MM.1S (cell line): ENCODE data around the gene ZBTB6.
A peak's percentile ranks its signal among the peaks of the same experiment; 100 is the strongest.

Experiments used
- DNase-seq: peaks from one replicate; pipeline ENCODE4 v3.0.0-alpha.2; 2015
- H2AFZ ChIP-seq: fragments of 300-600 bp; sonication (generic); 2 replicates; pipeline ENCODE4 v1.6.0; 2016; ENCODE audit warnings: antibody characterized with exemption, low read length
- H3F3A ChIP-seq: fragments of 300-600 bp; sonication (generic); 2 replicates; pipeline ENCODE4 v1.6.1; 2016; ENCODE audit warnings: mild to moderate bottlenecking, antibody characterized with exemption, low read length, moderate library complexity, mixed read lengths; ENCODE audit not compliant: insufficient read depth
- H3K27ac ChIP-seq: fragments of 300-600 bp; sonication (generic); 2 replicates; pipeline ENCODE4 v1.5.1; 2016; ENCODE audit warnings: mild to moderate bottlenecking, low read length
- H3K27me3 ChIP-seq: fragments of 300-600 bp; sonication (generic); replicated peaks from 2 replicates; pipeline ENCODE4 v1.6.0; 2016; ENCODE audit warnings: low read length; ENCODE audit not compliant: insufficient read depth
- H3K36me3 ChIP-seq: fragments of 300-600 bp; sonication (generic); replicated peaks from 2 replicates; pipeline ENCODE4 v1.6.1; 2016; ENCODE audit warnings: mild to moderate bottlenecking, low read length, mixed read lengths; ENCODE audit not compliant: insufficient read depth
- H3K4me1 ChIP-seq: fragments of 300-600 bp; sonication (generic); 2 replicates; pipeline ENCODE4 v1.6.1; 2016; ENCODE audit warnings: low read length, mixed read lengths
- H3K4me2 ChIP-seq: fragments of 300-600 bp; sonication (generic); 2 replicates; pipeline ENCODE4 v1.6.0; 2016; ENCODE audit warnings: low read depth, low read length
- H3K4me3 ChIP-seq: fragments of 300-600 bp; sonication (generic); 2 replicates; pipeline ENCODE4 v1.5.1; 2016; ENCODE audit warnings: low read length, mixed read lengths
- H3K79me2 ChIP-seq: fragments of 300-600 bp; sonication (generic); 2 replicates; pipeline ENCODE4 v1.6.1; 2016; ENCODE audit warnings: mixed run types, low read length, mixed read lengths
- H3K9ac ChIP-seq: fragments of 300-600 bp; sonication (generic); 2 replicates; pipeline ENCODE4 v1.6.1; 2016; ENCODE audit warnings: low read length, mixed read lengths
- H3K9me2 ChIP-seq: fragments of 300-600 bp; sonication (generic); replicated peaks from 2 replicates; pipeline ENCODE4 v1.6.1; 2016; ENCODE audit warnings: mild to moderate bottlenecking, low read length, mixed read lengths; ENCODE audit not compliant: insufficient read depth
- H3K9me3 ChIP-seq: fragments of 300-600 bp; sonication (generic); replicated peaks from 2 replicates; pipeline ENCODE4 v1.6.1; 2016; ENCODE audit warnings: mild to moderate bottlenecking, low read length, mixed read lengths; ENCODE audit not compliant: insufficient read depth
- H4K20me1 ChIP-seq: fragments of 300-600 bp; sonication (generic); 2 replicates; pipeline ENCODE4 v1.6.1; 2016; ENCODE audit warnings: mild to moderate bottlenecking, low read length, moderate library complexity, mixed read lengths; ENCODE audit not compliant: insufficient read depth
- EZH2 ChIP-seq: fragments of 300-600 bp; sonication (generic); optimal IDR thresholded peaks from 2 replicates; pipeline ENCODE3; 2017; ENCODE audit warnings: low read depth, mild to moderate bottlenecking, antibody characterized with exemption, low read length, mixed read lengths
- EZH2phosphoT487 ChIP-seq: fragments of 300-600 bp; sonication (generic); IDR thresholded peaks from 2 replicates; pipeline ENCODE4 v1.6.1; 2018; ENCODE audit warnings: antibody characterized with exemption, low read length
- TF ChIP-seq, protein P1 (sequence below): fragments of 300-600 bp; sonication (generic); IDR thresholded peaks from 2 replicates; pipeline ENCODE4 v1.5.1; 2016; ENCODE audit warnings: antibody characterized with exemption, low read length, mixed read lengths

ZBTB6 gene

GRCh38 chr9:122940454-122940748 lies 27.3 kb upstream of the ZBTB6 start:
- Histone ChIP-seq H3K4me1 (peaks cover 12% of the 10 kb centered on the region; the same call in 1 of the 2 replicates), H3K36me3 (no peaks in the 10 kb centered on the region), H3F3A (peaks cover 8% of the 10 kb centered on the region; the same call in 1 of the 2 replicates), H3K4me2 (peak overlapping the region; percentile 90), H2AFZ (peak overlapping the region; percentile 90), H3K27me3 (no peaks in the 10 kb centered on the region), H3K9me2 (no peaks in the 10 kb centered on the region), H3K27ac (peak overlapping the region; percentile 39; the same call in 1 of the 2 replicates), H4K20me1 (no peaks in the 10 kb centered on the region), H3K9ac (peak overlapping the region; percentile 32; the same call in 1 of the 2 replicates), H3K79me2 (peaks cover 54% of the 10 kb centered on the region), H3K9me3 (no peaks in the 10 kb centered on the region), H3K4me3 (peak overlapping the region; percentile 58)
- TF ChIP-seq, protein P1, sequence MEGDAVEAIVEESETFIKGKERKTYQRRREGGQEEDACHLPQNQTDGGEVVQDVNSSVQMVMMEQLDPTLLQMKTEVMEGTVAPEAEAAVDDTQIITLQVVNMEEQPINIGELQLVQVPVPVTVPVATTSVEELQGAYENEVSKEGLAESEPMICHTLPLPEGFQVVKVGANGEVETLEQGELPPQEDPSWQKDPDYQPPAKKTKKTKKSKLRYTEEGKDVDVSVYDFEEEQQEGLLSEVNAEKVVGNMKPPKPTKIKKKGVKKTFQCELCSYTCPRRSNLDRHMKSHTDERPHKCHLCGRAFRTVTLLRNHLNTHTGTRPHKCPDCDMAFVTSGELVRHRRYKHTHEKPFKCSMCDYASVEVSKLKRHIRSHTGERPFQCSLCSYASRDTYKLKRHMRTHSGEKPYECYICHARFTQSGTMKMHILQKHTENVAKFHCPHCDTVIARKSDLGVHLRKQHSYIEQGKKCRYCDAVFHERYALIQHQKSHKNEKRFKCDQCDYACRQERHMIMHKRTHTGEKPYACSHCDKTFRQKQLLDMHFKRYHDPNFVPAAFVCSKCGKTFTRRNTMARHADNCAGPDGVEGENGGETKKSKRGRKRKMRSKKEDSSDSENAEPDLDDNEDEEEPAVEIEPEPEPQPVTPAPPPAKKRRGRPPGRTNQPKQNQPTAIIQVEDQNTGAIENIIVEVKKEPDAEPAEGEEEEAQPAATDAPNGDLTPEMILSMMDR = no peak
- TF ChIP-seq EZH2 = no peak
- DNase-seq = no peak

DNA sequence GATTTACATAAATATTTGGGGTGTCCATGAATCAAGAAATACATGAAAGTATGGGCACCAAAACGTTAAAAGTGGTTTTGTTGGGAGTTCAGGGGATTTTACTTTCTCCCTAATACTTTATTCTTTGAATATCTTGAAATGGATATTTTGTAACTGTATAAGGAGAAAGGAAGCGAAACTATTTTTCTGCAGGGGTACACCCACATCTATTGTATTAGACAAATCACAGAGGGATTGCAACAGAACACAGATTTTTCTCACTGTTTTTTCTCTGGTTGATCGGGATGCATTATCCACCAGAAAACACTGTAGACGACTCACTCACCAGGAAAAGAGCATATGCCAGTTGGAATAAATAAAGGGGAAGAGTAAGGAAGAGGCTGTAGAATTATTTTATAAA lies 26.5 kb upstream of the ZBTB6 start:
- no peak overlapping the region for H3K9ac ChIP-seq
- peaks cover 8% of the 10 kb centered on the region; the same call in 1 of the 2 replicates for H3F3A ChIP-seq
- H3K36me3 ChIP-seq = no peaks in the 10 kb centered on the region
- no peak overlapping the region for H3K4me3 ChIP-seq
- TF ChIP-seq EZH2phosphoT487 (no peak), EZH2 (no peak)
- TF ChIP-seq, protein P1 = no peak
- peaks cover 50% of the 10 kb centered on the region for H3K79me2 ChIP-seq
- H3K4me2 ChIP-seq = no peak overlapping the region
- H3K27ac ChIP-seq = no peak overlapping the region
- no peaks in the 10 kb centered on the region for H3K27me3 ChIP-seq
- no peaks in the 10 kb centered on the region for H4K20me1 ChIP-seq
- H3K9me2 ChIP-seq = no peaks in the 10 kb centered on the region
- no peak for DNase-seq
- no peak overlapping the region for H2AFZ ChIP-seq
- H3K4me1 ChIP-seq = peaks cover 12% of the 10 kb centered on the region; the same call in 1 of the 2 replicates
- no peaks in the 10 kb centered on the region for H3K9me3 ChIP-seq

GRCh38 chr9:122936883-122937282 lies 23.8 kb upstream of the ZBTB6 start:
- Histone ChIP-seq H3K9me2 (no peaks in the 10 kb centered on the region), H3K9ac (no peak overlapping the region), H4K20me1 (no peaks in the 10 kb centered on the region), H3K27ac (no peak overlapping the region), H3K9me3 (no peaks in the 10 kb centered on the region), H3K4me3 (no peak overlapping the region), H3K4me1 (peaks cover 9% of the 10 kb centered on the region; the same call in 1 of the 2 replicates), H3K27me3 (no peaks in the 10 kb centered on the region), H3K36me3 (no peaks in the 10 kb centered on the region), H3F3A (peaks cover 8% of the 10 kb centered on the region; the same call in 1 of the 2 replicates), H3K4me2 (no peak overlapping the region), H3K79me2 (peaks cover 44% of the 10 kb centered on the region), H2AFZ (no peak overlapping the region)
- TF ChIP-seq EZH2phosphoT487 (no peak), EZH2 (no peak)
- TF ChIP-seq, protein P1 = no peak
- DNase-seq = no peak
